Ammon's horn (tissue), 1 donor: Measurements from ENCODE around the gene KIF1A.
A peak's percentile ranks its signal among the peaks of the same experiment; 100 is the strongest.

Experiments
- DNase-seq: peaks from one replicate; pipeline ENCODE4 v3.0.0-alpha.2; 2016; ENCODE audit warnings: low spot score

Gene KIF1A

GRCh38 chr2:240799033-240799820 lies 20.8 kb downstream of the KIF1A start:
- DNase-seq, result no peak

GRCh38 chr2:240798327-240798905 lies 21.6 kb downstream of the KIF1A start:
- no peak for DNase-seq

GRCh38 chr2:240797914-240798313 lies 22.1 kb downstream of the KIF1A start:
- DNase-seq, result no peak

GRCh38 chr2:240797500-240797895 lies 22.5 kb downstream of the KIF1A start:
- DNase-seq, result no peak

- no peak for DNase-seq
Measured at GRCh38 chr2:240796543-240797499, 23.2 kb downstream of the KIF1A start.

GRCh38 chr2:240795916-240796510 lies 24.0 kb downstream of the KIF1A start:
- no peak for DNase-seq

- no peak for DNase-seq
Measured at GRCh38 chr2:240795454-240795853, 24.6 kb downstream of the KIF1A start.

GRCh38 chr2:240794178-240794721 lies 25.8 kb downstream of the KIF1A start:
- no peak for DNase-seq

- DNase-seq, result no peak
Measured at GRCh38 chr2:240793313-240794177, 26.5 kb downstream of the KIF1A start.

GRCh38 chr2:240792629-240793312 lies 27.2 kb downstream of the KIF1A start:
- no peak for DNase-seq

- DNase-seq, result peak; percentile 68
Measured at GRCh38 chr2:240791821-240792628, 28.0 kb downstream of the KIF1A start.

GRCh38 chr2:240791221-240791800 lies 28.7 kb downstream of the KIF1A start:
- DNase-seq, result no peak

- DNase-seq, result no peak
Measured at GRCh38 chr2:240790370-240791220, 29.4 kb downstream of the KIF1A start.

GRCh38 chr2:240789501-240790369 lies 30.3 kb downstream of the KIF1A start:
- DNase-seq, result no peak

GRCh38 chr2:240789051-240789453 lies 31.0 kb downstream of the KIF1A start:
- no peak for DNase-seq

GRCh38 chr2:240788482-240788881 lies 31.5 kb downstream of the KIF1A start:
- no peak for DNase-seq
